ENCODE results near the gene NHLRC4. TPM values are rescaled to one million over a fixed set of nuclear protein-coding genes. Genes with fewer than 3 reads are reported as not detected.

NHLRC4 gene
- total RNA-seq, 2 experiments from 2014 or later, result 0.41 to 0.72 TPM

DNA sequence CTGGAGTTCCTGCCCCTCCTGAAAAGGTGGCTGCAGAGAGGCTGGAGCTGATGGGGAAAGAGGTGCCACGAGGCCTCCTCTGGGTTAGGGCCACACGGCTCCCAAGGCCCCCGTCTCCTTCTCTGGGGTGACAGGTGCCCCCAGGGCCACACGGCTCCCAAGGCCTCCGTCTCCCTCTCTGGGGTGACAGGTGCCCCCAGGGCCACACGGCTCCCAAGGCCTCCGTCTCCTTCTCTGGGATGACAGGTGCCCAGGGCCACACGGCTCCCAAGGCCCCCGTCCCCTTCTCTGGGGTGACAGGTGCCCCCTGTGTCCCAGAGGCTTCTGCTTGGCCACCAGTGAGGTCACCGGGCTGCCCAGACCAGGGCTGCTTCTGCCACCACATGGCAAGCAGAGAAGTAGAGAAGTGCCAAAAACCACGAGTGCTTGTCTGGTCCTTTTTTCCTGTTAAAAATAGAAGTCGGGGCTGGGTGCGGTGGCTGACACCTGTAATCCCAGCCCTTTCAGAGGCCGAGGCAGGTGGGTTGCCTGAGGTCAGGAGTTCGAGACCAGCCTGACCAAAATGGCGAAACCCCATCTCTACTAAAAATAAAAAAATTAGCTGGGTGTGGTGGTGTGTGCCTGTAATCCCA lies 35.2 kb upstream of the NHLRC4 start:
- intact Hi-C loops (cut with micrococcal nuclease), result no loop called here
- H3K36me3 Mint-ChIP-seq (ENCODE audit: low read depth), result peaks cover 9% of the 10 kb centered on the region
- H3K4me3 Mint-ChIP-seq, result no peak overlapping the region
- TF ChIP-seq, protein P1, sequence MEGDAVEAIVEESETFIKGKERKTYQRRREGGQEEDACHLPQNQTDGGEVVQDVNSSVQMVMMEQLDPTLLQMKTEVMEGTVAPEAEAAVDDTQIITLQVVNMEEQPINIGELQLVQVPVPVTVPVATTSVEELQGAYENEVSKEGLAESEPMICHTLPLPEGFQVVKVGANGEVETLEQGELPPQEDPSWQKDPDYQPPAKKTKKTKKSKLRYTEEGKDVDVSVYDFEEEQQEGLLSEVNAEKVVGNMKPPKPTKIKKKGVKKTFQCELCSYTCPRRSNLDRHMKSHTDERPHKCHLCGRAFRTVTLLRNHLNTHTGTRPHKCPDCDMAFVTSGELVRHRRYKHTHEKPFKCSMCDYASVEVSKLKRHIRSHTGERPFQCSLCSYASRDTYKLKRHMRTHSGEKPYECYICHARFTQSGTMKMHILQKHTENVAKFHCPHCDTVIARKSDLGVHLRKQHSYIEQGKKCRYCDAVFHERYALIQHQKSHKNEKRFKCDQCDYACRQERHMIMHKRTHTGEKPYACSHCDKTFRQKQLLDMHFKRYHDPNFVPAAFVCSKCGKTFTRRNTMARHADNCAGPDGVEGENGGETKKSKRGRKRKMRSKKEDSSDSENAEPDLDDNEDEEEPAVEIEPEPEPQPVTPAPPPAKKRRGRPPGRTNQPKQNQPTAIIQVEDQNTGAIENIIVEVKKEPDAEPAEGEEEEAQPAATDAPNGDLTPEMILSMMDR (IDR thresholded peaks at IDR 0.05), result no peak
- ChIA-PET POLR2A (interaction anchor here (1.1 to 1.7 kb wide), 2 partner anchors 9 to 12 kb away, joined by 3 to 7 read pairs; no protein-coding TSS in a partner anchor), CTCF (no interaction called here)
- no peaks in the 10 kb centered on the region for H3K9me3 Mint-ChIP-seq
- H3K27me3 Mint-ChIP-seq, result no peaks in the 10 kb centered on the region
- H3K27ac Mint-ChIP-seq, result no peak overlapping the region
- H3K4me1 Mint-ChIP-seq (ENCODE audit: low read depth), result peaks cover 13% of the 10 kb centered on the region
- DNase-seq (no peak), ATAC-seq (no peak)

DNA sequence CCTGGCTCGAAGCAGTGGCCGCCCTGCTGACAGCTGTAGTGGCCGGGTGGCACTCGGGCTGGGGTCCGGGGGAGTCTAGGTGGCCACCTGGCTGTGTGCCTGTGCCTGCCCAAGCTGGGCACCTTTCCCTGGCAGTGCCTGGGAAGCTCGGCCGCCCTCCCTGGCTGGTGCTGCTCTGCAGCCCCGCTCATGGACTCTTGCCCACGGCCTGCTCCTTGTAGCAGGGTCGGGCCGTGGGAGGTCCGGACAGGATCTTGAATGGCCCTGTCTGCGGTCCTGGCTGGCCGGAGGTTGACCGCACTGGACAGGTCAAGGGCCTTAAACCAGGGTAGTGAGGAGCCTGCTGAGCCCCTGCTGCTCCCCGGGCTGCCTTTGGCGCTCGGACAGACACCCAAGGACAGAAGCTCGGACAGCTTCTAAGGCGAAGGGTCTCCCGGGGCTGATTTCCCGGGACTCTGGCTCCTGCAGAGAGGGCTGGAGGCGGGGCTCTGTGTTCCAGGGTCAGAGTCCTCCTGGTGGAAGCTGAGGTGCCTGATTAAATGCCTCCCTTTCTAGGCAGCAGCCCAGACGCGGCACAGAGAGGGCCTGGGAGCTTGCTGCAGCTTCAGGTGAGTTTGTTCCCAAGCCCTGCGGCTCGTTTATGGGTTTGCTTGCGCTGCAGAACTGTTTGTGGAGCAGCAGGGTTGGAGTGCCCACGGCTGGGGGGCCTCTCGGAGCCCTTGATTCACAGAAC lies 33.2 kb upstream of the NHLRC4 start:
- Mint-ChIP-seq H3K9me3 (no peaks in the 10 kb centered on the region), H3K27me3 (no peaks in the 10 kb centered on the region), H3K4me1 (ENCODE audit: low read depth) (peaks cover 13% of the 10 kb centered on the region), H3K27ac (no peak overlapping the region), H3K36me3 (ENCODE audit: low read depth) (peaks cover 9% of the 10 kb centered on the region), H3K4me3 (no peak overlapping the region)
- CTCF ChIA-PET, result no interaction called here
- TF ChIP-seq, protein P1 (IDR thresholded peaks at IDR 0.05), result no peak
- intact Hi-C loops (cut with micrococcal nuclease), result no loop called here
- POLR2A ChIA-PET, result no interaction called here
- no peak for ATAC-seq
- DNase-seq, result no peak

DNA sequence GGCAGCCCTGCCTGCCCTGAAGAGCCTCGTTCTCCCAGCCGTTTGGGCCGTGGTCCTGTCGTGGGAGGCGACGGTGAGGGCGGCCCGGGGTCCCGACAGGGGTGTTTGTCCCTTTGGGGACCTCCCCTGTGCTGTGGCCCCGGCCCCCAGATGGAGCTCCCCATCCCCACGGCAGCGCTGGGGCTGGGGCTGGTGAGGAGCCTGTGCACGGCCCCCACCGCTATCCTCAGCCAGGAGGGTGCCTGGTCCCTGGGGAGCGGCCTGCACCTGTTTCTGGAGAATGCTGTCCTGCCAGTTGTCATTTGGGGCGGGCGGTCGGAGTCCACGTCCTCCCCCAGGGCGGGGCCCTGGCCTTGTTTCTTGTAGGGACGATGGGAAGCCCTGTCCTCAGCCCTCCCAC lies 32.7 kb upstream of the NHLRC4 start:
- Mint-ChIP-seq H3K36me3 (ENCODE audit: low read depth) (peaks cover 10% of the 10 kb centered on the region), H3K9me3 (no peaks in the 10 kb centered on the region), H3K4me1 (ENCODE audit: low read depth) (peaks cover 11% of the 10 kb centered on the region), H3K27ac (no peak overlapping the region), H3K4me3 (no peak overlapping the region), H3K27me3 (no peaks in the 10 kb centered on the region)
- ChIA-PET POLR2A (no interaction called here), CTCF (no interaction called here)
- intact Hi-C loops (cut with micrococcal nuclease), result no loop called here
- ATAC-seq, result no peak
- TF ChIP-seq, protein P1 (IDR thresholded peaks at IDR 0.05), result no peak
- DNase-seq, result no peak

DNA sequence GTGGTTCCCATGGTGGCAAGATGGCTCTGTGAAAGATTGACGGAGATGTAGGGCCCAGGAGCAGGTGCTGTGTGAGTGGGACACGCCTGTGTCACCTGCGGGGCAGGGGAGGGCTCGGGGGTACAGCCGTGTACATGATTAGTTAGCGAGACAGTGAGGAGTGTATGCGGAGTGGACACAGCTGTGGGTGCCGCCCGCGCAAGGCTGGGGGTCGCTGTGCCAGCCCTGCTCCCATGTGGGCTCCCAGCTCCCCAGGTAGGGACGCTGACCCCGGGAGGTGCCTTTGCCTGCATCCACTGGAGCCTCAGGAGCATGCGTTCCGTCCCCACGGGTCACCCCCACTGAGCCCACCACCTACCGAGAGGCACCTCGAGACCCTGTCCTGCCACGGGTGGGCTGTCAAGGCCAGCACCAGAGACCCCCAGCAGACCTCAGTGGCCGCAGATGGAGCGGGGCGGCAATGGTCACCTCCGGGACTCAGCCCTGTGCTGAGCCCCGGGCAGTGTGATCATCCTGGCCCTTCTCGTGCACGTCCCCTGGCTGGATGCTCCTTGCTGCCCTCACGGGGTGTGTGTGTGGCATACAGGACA lies 31.9 kb upstream of the NHLRC4 start:
- CTCF ChIA-PET, result no interaction called here
- no peak overlapping the region for H3K27ac Mint-ChIP-seq
- POLR2A ChIA-PET, result no interaction called here

More for the DNA sequence above, 31.9 kb upstream of the NHLRC4 start:
- no peak for DNase-seq
- H3K36me3 Mint-ChIP-seq (ENCODE audit: low read depth), result peaks cover 6% of the 10 kb centered on the region
- no peaks in the 10 kb centered on the region for H3K27me3 Mint-ChIP-seq
- no peak for ATAC-seq
- intact Hi-C loops (cut with micrococcal nuclease), result no loop called here
- H3K9me3 Mint-ChIP-seq, result no peaks in the 10 kb centered on the region
- H3K4me3 Mint-ChIP-seq, result no peak overlapping the region
- peaks cover 4% of the 10 kb centered on the region for H3K4me1 Mint-ChIP-seq (ENCODE audit: low read depth)
- TF ChIP-seq, protein P1 (IDR thresholded peaks at IDR 0.05), result no peak
